ENCODE measurements around the gene PKNOX1. TPM values are rescaled to one million over a fixed set of nuclear protein-coding genes. Genes with fewer than 3 reads are reported as not detected.
A peak's percentile ranks its signal among the peaks of the same experiment; 100 is the strongest.

The PKNOX1 gene
- total and polyA plus RNA-seq, 7 experiments from 2014 or later = 14.7 to 24.7 (median 19.4) TPM

- intact Hi-C loops (cut with micrococcal nuclease) = loop anchor here (1.0 to 10.0 kb wide), 16 partner anchors 8 to 1900 kb away; partner anchors contain the start of genes NDUFV3 (in 2 of the 2), RRP1 (in 2 of the 2), AGPAT3 (in 1 of the 2) and CFAP410 (in 1 of the 2)
- Histone ChIP-seq H3K27ac (ENCODE audit: low read depth, low read length) (peak overlapping the region; percentile 90), H3K4me3 (ENCODE audit: low read length) (peak overlapping the region; percentile 65), H3K27me3 (ENCODE audit: control insufficient read depth in 2 of 2, insufficient read depth in 2 of 2, low read length in 2 of 2) (no peaks in the 10 kb centered on the region), H3K9me3 (ENCODE audit: control insufficient read depth in 2 of 3, low read length in 3 of 3) (no peaks in the 10 kb centered on the region), H3K36me3 (ENCODE audit: control insufficient read depth in 2 of 3, insufficient read depth in 3 of 3, low read length in 3 of 3) (peaks cover 0 to 7% (median 0%) of the 10 kb centered on the region in 3 experiments), H3K4me1 (ENCODE audit: control insufficient read depth in 2 of 2, insufficient read depth in 2 of 2, low read length in 2 of 2) (peaks cover 7 to 11% of the 10 kb centered on the region in 2 donors)
- ChIA-PET POLR2A (interaction anchor here (1.3 kb wide), 2 partner anchors 82 to 745 kb away, joined by 4 to 9 read pairs; partner anchors contain the start of gene NDUFV3), CTCF (interaction anchor here (0.7 kb wide), 1 partner anchor 33 kb away, joined by 3 read pairs; no protein-coding TSS in a partner anchor)
- peaks cover 3 to 20% (median 4%) of the 10 kb centered on the region in 5 donors for H3K36me3 Mint-ChIP-seq
- no peaks in the 10 kb centered on the region for H3K27me3 Mint-ChIP-seq
- peak overlapping the region; percentile 78 to 93 (median 88) for H3K4me3 Mint-ChIP-seq
- H3K9me3 Mint-ChIP-seq = no peaks in the 10 kb centered on the region
- peak overlapping the region; percentile 78 to 95 (median 92) for H3K27ac Mint-ChIP-seq
- DNase-seq = peak in 5 of 9 donors; percentile 26 to 77 (median 34)
- ATAC-seq = peak; percentile 26
- H3K4me1 Mint-ChIP-seq = peaks cover 0 to 41% (median 29%) of the 10 kb centered on the region in 7 donors
Observed at GRCh38 chr21:42974832-42975820, 764 bp downstream of the PKNOX1 start.

DNA sequence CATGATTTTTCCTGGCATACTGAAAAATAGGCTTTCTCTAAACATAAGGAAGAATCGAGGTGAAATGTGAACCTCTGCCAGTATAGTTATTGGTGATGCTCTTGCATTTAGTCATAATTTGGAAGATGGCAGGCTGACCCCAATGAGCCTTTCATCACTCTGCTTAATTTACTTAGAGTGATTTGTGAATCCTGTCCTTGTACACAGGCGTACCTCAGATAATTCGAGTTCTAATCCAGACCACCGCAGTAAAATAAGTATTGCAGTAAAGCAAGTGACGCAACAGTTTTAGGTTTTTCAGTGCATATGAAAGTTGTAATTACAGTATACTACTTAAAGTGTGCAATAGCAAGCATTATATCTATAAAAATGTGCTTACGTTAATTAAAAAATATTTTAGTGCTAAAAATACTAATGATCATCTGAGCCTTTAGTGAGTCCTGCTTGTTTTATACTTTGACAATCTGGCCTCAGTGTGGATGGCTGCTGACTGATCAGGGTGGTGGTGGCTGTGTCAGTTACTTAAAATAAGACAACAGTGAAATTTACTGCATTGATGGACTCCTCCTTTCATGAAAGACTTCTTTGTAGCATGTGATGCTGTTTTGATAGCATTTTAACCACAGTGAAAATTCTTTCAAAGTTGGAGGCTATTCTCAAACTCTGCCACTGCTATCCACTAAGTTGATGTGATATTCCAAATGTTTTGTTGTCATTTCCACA is 1.7 kb downstream of the PKNOX1 start:
- H3K27ac ChIP-seq (ENCODE audit: low read depth, low read length) = peak overlapping the region; percentile 90
- intact Hi-C loops (cut with micrococcal nuclease) = loop anchor here (1.0 to 10.0 kb wide), 7 partner anchors 7 to 1899 kb away; partner anchors contain the start of genes AGPAT3 (in 1 of the 2), PTTG1IP (in 1 of the 2), RRP1 (in 1 of the 2) and SLC37A1 (in 1 of the 2)
- no peaks in the 10 kb centered on the region for H3K27me3 ChIP-seq (ENCODE audit: control insufficient read depth in 2 of 2, insufficient read depth in 2 of 2, low read length in 2 of 2)
- ATAC-seq (no peak), DNase-seq (no peak)
- H3K36me3 Mint-ChIP-seq = peaks cover 3 to 20% (median 4%) of the 10 kb centered on the region in 5 donors
- ChIA-PET CTCF (interaction anchor here (0.7 kb wide), 1 partner anchor 32 kb away, joined by 3 read pairs; no protein-coding TSS in a partner anchor), POLR2A (no interaction called here)
- H3K4me3 ChIP-seq (ENCODE audit: low read length) = peak overlapping the region; percentile 65
- peak overlapping the region; percentile 78 to 93 (median 88) for H3K4me3 Mint-ChIP-seq
- no peaks in the 10 kb centered on the region for H3K9me3 ChIP-seq (ENCODE audit: control insufficient read depth in 2 of 3, low read length in 3 of 3)
- peaks cover 6 to 49% (median 37%) of the 10 kb centered on the region in 7 donors for H3K4me1 Mint-ChIP-seq
- H3K4me1 ChIP-seq (ENCODE audit: control insufficient read depth in 2 of 2, insufficient read depth in 2 of 2, low read length in 2 of 2) = peaks cover 7 to 11% of the 10 kb centered on the region in 2 donors
- H3K9me3 Mint-ChIP-seq = no peaks in the 10 kb centered on the region
- peak overlapping the region; percentile 70 to 95 (median 92) for H3K27ac Mint-ChIP-seq
- H3K36me3 ChIP-seq (ENCODE audit: control insufficient read depth in 2 of 3, insufficient read depth in 3 of 3, low read length in 3 of 3) = peaks cover 0 to 7% (median 0%) of the 10 kb centered on the region in 3 experiments
- H3K27me3 Mint-ChIP-seq = no peaks in the 10 kb centered on the region

GRCh38 chr21:42980312-42981213 is 6.2 kb downstream of the PKNOX1 start:
- peaks cover 0 to 7% (median 0%) of the 10 kb centered on the region in 3 experiments for H3K36me3 ChIP-seq (ENCODE audit: control insufficient read depth in 2 of 3, insufficient read depth in 3 of 3, low read length in 3 of 3)
- H3K27me3 ChIP-seq (ENCODE audit: control insufficient read depth in 2 of 2, insufficient read depth in 2 of 2, low read length in 2 of 2) = no peaks in the 10 kb centered on the region
- H3K4me1 ChIP-seq (ENCODE audit: control insufficient read depth in 2 of 2, insufficient read depth in 2 of 2, low read length in 2 of 2) = peaks cover 0 to 4% of the 10 kb centered on the region in 2 donors
- intact Hi-C loops (cut with micrococcal nuclease) = no loop called here
- no peaks in the 10 kb centered on the region for H3K9me3 ChIP-seq (ENCODE audit: control insufficient read depth in 2 of 3, low read length in 3 of 3)
- ATAC-seq = no peak
- Mint-ChIP-seq H3K4me1 (peaks cover 6 to 64% (median 45%) of the 10 kb centered on the region in 7 donors), H3K36me3 (peaks cover 3 to 21% (median 4%) of the 10 kb centered on the region in 5 donors), H3K4me3 (no peak overlapping the region), H3K9me3 (no peaks in the 10 kb centered on the region), H3K27me3 (no peaks in the 10 kb centered on the region), H3K27ac (peak overlapping the region in 5 of 9 donors; percentile 9 to 71 (median 30))
- H3K4me3 ChIP-seq (ENCODE audit: low read length) = no peak overlapping the region
- ChIA-PET POLR2A (interaction anchor here (1.1 kb wide), 1 partner anchor 14 kb away, joined by 4 read pairs; no protein-coding TSS in a partner anchor), CTCF (no interaction called here)
- DNase-seq = no peak
- H3K27ac ChIP-seq (ENCODE audit: low read depth, low read length) = no peak overlapping the region

DNA sequence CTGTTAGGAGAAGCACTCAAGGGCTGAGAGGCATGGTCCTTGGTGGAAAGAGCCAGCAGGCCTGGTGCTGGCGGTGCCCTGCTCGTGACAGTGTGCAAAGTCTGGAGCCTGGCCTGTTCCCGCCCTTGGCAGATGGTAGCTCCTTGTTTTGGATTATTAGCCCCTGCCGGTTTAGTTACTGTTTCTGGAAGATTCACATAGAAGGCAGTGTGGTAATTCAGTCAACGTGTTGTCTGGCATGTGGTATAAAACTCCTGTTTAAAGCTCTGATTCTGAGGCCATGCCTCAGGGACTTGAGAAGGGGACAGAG is 6.8 kb downstream of the PKNOX1 start:
- intact Hi-C loops (cut with micrococcal nuclease) = no loop called here
- no peaks in the 10 kb centered on the region for H3K27me3 Mint-ChIP-seq
- no peaks in the 10 kb centered on the region for H3K9me3 Mint-ChIP-seq
- peak overlapping the region in 4 of 9 donors; percentile 20 to 71 (median 37) for H3K27ac Mint-ChIP-seq
- H3K36me3 ChIP-seq (ENCODE audit: control insufficient read depth in 2 of 3, insufficient read depth in 3 of 3, low read length in 3 of 3) = peaks cover 0 to 7% (median 0%) of the 10 kb centered on the region in 3 experiments
- ATAC-seq = no peak
- no peaks in the 10 kb centered on the region for H3K9me3 ChIP-seq (ENCODE audit: control insufficient read depth in 2 of 3, low read length in 3 of 3)
- peaks cover 0 to 3% of the 10 kb centered on the region in 2 donors for H3K4me1 ChIP-seq (ENCODE audit: control insufficient read depth in 2 of 2, insufficient read depth in 2 of 2, low read length in 2 of 2)
- H3K36me3 Mint-ChIP-seq = peaks cover 3 to 20% (median 4%) of the 10 kb centered on the region in 5 donors
- peaks cover 6 to 58% (median 40%) of the 10 kb centered on the region in 7 donors for H3K4me1 Mint-ChIP-seq
- ChIA-PET CTCF (no interaction called here), POLR2A (no interaction called here)
- H3K27me3 ChIP-seq (ENCODE audit: control insufficient read depth in 2 of 2, insufficient read depth in 2 of 2, low read length in 2 of 2) = no peaks in the 10 kb centered on the region
- no peak overlapping the region for H3K4me3 ChIP-seq (ENCODE audit: low read length)
- no peak overlapping the region for H3K4me3 Mint-ChIP-seq
- no peak for DNase-seq
- no peak overlapping the region for H3K27ac ChIP-seq (ENCODE audit: low read depth, low read length)

GRCh38 chr21:42981862-42982261 is 7.5 kb downstream of the PKNOX1 start:
- peak overlapping the region in 2 of 9 donors; percentile 53 to 76 for H3K27ac Mint-ChIP-seq
- POLR2A ChIA-PET = no interaction called here
- CTCF ChIA-PET = no interaction called here

More at GRCh38 chr21:42981862-42982261, 7.5 kb downstream of the PKNOX1 start:
- peaks cover 0 to 2% (median 0%) of the 10 kb centered on the region in 11 donors for H3K9me3 Mint-ChIP-seq
- intact Hi-C loops (cut with micrococcal nuclease) = no loop called here
- Histone ChIP-seq H3K4me3 (ENCODE audit: low read length) (no peak overlapping the region), H3K4me1 (ENCODE audit: control insufficient read depth in 2 of 2, insufficient read depth in 2 of 2, low read length in 2 of 2) (no peaks in the 10 kb centered on the region), H3K27ac (ENCODE audit: low read depth, low read length) (no peak overlapping the region), H3K27me3 (ENCODE audit: control insufficient read depth in 2 of 2, insufficient read depth in 2 of 2, low read length in 2 of 2) (no peaks in the 10 kb centered on the region), H3K36me3 (ENCODE audit: control insufficient read depth in 2 of 3, insufficient read depth in 3 of 3, low read length in 3 of 3) (peaks cover 0 to 7% (median 0%) of the 10 kb centered on the region in 3 experiments), H3K9me3 (ENCODE audit: control insufficient read depth in 2 of 3, low read length in 3 of 3) (no peaks in the 10 kb centered on the region)
- H3K4me3 Mint-ChIP-seq = peak overlapping the region in 1 of 10 donors; percentile 29
- DNase-seq = no peak
- no peaks in the 10 kb centered on the region for H3K27me3 Mint-ChIP-seq
- ATAC-seq = no peak
- peaks cover 6 to 56% (median 36%) of the 10 kb centered on the region in 7 donors for H3K4me1 Mint-ChIP-seq
- H3K36me3 Mint-ChIP-seq = peaks cover 3 to 14% (median 4%) of the 10 kb centered on the region in 5 donors
